Measurements from ENCODE around the gene EML6. TPM values are rescaled to one million over a fixed set of nuclear protein-coding genes. Genes with fewer than 3 reads are reported as not detected.

Gene EML6
- total and polyA plus RNA-seq, 2 of the 8 experiments (the other 6 are each of a cell fraction or from before 2014, with no cell fraction given), result 1.2 to 1.6 TPM

DNA sequence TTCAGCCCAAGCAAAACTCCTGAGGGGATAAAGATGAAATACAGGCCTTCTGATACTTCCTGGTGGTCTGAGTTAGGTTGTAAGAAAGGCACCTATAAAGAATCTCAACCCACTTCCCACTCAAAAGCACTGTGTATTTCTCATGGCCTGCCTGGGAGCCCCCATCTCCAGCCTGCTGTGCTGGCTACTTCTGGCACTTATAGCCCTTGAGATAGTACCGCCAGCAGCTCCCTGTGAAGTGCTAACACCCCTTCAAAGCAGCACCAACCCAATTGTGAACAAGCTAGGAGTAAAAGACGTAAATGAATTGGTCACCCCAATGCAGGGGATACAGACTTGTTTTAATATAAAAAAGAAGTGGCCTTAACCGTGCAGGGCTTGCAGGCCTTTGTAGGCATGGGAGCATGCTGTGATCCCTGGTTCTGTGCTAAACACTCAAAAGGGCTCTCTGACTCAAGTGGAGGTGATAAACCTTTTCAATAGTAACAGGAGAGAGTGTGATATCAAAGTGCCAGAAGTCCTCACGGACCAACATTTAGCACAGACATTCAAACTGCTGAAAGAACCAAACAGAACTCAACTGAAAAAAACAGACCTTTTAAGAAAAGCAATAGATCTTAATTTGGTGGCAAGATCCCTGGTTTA lies 246.0 kb downstream of the EML6 start (continued):
- TF ChIP-seq POLR2AphosphoS5 (IDR thresholded peaks at IDR 0.05; ENCODE audit: low read depth, low read length), result no peak
- no peak for TF ChIP-seq POLR2A (IDR thresholded peaks at IDR 0.05; ENCODE audit: control extremely low read depth in 1 of 2, low read depth in 2 of 2, low read length in 2 of 2)
- TF ChIP-seq CBX8 (IDR thresholded peaks at IDR 0.05; ENCODE audit: borderline replicate concordance, low read depth, low read length), result no peak
- TF ChIP-seq, protein P1, sequence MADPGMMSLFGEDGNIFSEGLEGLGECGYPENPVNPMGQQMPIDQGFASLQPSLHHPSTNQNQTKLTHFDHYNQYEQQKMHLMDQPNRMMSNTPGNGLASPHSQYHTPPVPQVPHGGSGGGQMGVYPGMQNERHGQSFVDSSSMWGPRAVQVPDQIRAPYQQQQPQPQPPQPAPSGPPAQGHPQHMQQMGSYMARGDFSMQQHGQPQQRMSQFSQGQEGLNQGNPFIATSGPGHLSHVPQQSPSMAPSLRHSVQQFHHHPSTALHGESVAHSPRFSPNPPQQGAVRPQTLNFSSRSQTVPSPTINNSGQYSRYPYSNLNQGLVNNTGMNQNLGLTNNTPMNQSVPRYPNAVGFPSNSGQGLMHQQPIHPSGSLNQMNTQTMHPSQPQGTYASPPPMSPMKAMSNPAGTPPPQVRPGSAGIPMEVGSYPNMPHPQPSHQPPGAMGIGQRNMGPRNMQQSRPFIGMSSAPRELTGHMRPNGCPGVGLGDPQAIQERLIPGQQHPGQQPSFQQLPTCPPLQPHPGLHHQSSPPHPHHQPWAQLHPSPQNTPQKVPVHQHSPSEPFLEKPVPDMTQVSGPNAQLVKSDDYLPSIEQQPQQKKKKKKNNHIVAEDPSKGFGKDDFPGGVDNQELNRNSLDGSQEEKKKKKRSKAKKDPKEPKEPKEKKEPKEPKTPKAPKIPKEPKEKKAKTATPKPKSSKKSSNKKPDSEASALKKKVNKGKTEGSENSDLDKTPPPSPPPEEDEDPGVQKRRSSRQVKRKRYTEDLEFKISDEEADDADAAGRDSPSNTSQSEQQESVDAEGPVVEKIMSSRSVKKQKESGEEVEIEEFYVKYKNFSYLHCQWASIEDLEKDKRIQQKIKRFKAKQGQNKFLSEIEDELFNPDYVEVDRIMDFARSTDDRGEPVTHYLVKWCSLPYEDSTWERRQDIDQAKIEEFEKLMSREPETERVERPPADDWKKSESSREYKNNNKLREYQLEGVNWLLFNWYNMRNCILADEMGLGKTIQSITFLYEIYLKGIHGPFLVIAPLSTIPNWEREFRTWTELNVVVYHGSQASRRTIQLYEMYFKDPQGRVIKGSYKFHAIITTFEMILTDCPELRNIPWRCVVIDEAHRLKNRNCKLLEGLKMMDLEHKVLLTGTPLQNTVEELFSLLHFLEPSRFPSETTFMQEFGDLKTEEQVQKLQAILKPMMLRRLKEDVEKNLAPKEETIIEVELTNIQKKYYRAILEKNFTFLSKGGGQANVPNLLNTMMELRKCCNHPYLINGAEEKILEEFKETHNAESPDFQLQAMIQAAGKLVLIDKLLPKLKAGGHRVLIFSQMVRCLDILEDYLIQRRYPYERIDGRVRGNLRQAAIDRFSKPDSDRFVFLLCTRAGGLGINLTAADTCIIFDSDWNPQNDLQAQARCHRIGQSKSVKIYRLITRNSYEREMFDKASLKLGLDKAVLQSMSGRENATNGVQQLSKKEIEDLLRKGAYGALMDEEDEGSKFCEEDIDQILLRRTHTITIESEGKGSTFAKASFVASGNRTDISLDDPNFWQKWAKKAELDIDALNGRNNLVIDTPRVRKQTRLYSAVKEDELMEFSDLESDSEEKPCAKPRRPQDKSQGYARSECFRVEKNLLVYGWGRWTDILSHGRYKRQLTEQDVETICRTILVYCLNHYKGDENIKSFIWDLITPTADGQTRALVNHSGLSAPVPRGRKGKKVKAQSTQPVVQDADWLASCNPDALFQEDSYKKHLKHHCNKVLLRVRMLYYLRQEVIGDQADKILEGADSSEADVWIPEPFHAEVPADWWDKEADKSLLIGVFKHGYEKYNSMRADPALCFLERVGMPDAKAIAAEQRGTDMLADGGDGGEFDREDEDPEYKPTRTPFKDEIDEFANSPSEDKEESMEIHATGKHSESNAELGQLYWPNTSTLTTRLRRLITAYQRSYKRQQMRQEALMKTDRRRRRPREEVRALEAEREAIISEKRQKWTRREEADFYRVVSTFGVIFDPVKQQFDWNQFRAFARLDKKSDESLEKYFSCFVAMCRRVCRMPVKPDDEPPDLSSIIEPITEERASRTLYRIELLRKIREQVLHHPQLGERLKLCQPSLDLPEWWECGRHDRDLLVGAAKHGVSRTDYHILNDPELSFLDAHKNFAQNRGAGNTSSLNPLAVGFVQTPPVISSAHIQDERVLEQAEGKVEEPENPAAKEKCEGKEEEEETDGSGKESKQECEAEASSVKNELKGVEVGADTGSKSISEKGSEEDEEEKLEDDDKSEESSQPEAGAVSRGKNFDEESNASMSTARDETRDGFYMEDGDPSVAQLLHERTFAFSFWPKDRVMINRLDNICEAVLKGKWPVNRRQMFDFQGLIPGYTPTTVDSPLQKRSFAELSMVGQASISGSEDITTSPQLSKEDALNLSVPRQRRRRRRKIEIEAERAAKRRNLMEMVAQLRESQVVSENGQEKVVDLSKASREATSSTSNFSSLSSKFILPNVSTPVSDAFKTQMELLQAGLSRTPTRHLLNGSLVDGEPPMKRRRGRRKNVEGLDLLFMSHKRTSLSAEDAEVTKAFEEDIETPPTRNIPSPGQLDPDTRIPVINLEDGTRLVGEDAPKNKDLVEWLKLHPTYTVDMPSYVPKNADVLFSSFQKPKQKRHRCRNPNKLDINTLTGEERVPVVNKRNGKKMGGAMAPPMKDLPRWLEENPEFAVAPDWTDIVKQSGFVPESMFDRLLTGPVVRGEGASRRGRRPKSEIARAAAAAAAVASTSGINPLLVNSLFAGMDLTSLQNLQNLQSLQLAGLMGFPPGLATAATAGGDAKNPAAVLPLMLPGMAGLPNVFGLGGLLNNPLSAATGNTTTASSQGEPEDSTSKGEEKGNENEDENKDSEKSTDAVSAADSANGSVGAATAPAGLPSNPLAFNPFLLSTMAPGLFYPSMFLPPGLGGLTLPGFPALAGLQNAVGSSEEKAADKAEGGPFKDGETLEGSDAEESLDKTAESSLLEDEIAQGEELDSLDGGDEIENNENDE (IDR thresholded peaks at IDR 0.05; ENCODE audit: insufficient replicate concordance, low read length), result no peak
- no peak for TF ChIP-seq RBBP5 (IDR thresholded peaks at IDR 0.05; ENCODE audit: borderline replicate concordance, low read depth, low read length)
- no peak for TF ChIP-seq PHF8 (conservative IDR thresholded peaks at IDR 0.05; ENCODE audit: low read depth, low read length)
- no peak for TF ChIP-seq ASH2L (IDR thresholded peaks at IDR 0.05; ENCODE audit: low read length)
